GM21786 (cell line): ENCODE measurements around the gene C5orf46.
"Not testable (repeated sequence)": the region's sequence is repeated elsewhere in the genome, so short reads cannot be mapped to it uniquely, and the experiment has no call there.

Experiments
- ATAC-seq: cut with Tn5 transposase; IDR thresholded peaks from one replicate; pipeline ENCODE4 v1.9.1; 2021; ENCODE audit not compliant: unreplicated experiment

Gene C5orf46

GRCh38 chr5:147895864-147896263 lies 10.5 kb downstream of the C5orf46 start:
- no peak for ATAC-seq

- ATAC-seq = no peak
Measured at GRCh38 chr5:147893820-147894219, 12.5 kb downstream of the C5orf46 start.

GRCh38 chr5:147892696-147893296 lies 13.5 kb downstream of the C5orf46 start:
- no peak for ATAC-seq

- no peak for ATAC-seq
Measured at GRCh38 chr5:147887930-147888329, 18.4 kb downstream of the C5orf46 start.

- ATAC-seq = no peak
Measured at GRCh38 chr5:147887026-147887627, 19.2 kb downstream of the C5orf46 start.

- no peak for ATAC-seq
Measured at GRCh38 chr5:147882586-147883313, 23.6 kb downstream of the C5orf46 start.

- ATAC-seq = no peak
Measured at GRCh38 chr5:147880487-147880886, 25.9 kb downstream of the C5orf46 start.

- no peak for ATAC-seq
Measured at GRCh38 chr5:147879784-147880183, 26.6 kb downstream of the C5orf46 start.

GRCh38 chr5:147878066-147878759 lies 28.1 kb downstream of the C5orf46 start, which contains the start of gene SCGB3A2:
SCGB3A2 (plus strand) TSS chr5:147878711; CDS start chr5:147878804, 93 bp downstream.
- no peak for ATAC-seq

GRCh38 chr5:147876626-147877025 lies 29.7 kb downstream of the C5orf46 start:
- no peak for ATAC-seq

GRCh38 chr5:147876141-147876540 lies 30.2 kb downstream of the C5orf46 start:
- no peak for ATAC-seq

- ATAC-seq = no peak
Measured at GRCh38 chr5:147874910-147875367, 31.4 kb downstream of the C5orf46 start.

- not testable (repeated sequence) for ATAC-seq
Measured at GRCh38 chr5:147874118-147874875, 32.0 kb downstream of the C5orf46 start.

- ATAC-seq = not testable (repeated sequence)
Measured at GRCh38 chr5:147872744-147873435, 33.4 kb downstream of the C5orf46 start.

GRCh38 chr5:147871980-147872549 lies 34.3 kb downstream of the C5orf46 start:
- not testable (repeated sequence) for ATAC-seq

- ATAC-seq = not testable (repeated sequence)
Measured at GRCh38 chr5:147869892-147870291, 36.4 kb downstream of the C5orf46 start.

- ATAC-seq = no peak
Measured at GRCh38 chr5:147869112-147869511, 37.2 kb downstream of the C5orf46 start.

- no peak for ATAC-seq
Measured at GRCh38 chr5:147863454-147864158, 42.7 kb downstream of the C5orf46 start.

GRCh38 chr5:147860641-147861025 lies 45.7 kb downstream of the C5orf46 start:
- no peak for ATAC-seq
